ENCODE measurements around the gene PDXK.

Gene PDXK

DNA sequence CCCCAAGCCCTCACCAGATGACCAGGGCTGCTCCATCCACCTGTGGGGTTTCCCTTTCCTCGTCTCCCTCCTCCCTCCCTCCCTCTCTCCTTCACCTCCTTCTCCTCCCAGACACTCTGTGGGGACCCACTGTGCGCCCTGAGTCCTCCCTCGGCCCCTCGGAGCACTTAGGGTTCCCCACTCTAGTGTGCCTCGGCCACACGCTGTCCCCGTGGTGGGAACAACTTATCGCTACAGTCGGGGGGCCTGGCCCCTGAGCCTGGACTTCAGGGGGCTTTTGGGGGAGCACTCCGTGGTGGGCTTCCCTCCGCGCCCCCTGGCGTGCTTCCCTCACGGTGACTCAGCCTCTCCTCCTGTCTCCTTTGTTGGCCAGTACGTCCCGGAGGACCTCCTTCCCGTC, 29.7 kb downstream of the PDXK start:
- no peak for DNase-seq (ENCODE audit: low read depth)
- TF ChIP-seq, protein P1, sequence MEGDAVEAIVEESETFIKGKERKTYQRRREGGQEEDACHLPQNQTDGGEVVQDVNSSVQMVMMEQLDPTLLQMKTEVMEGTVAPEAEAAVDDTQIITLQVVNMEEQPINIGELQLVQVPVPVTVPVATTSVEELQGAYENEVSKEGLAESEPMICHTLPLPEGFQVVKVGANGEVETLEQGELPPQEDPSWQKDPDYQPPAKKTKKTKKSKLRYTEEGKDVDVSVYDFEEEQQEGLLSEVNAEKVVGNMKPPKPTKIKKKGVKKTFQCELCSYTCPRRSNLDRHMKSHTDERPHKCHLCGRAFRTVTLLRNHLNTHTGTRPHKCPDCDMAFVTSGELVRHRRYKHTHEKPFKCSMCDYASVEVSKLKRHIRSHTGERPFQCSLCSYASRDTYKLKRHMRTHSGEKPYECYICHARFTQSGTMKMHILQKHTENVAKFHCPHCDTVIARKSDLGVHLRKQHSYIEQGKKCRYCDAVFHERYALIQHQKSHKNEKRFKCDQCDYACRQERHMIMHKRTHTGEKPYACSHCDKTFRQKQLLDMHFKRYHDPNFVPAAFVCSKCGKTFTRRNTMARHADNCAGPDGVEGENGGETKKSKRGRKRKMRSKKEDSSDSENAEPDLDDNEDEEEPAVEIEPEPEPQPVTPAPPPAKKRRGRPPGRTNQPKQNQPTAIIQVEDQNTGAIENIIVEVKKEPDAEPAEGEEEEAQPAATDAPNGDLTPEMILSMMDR (conservative IDR thresholded peaks at IDR 0.05; ENCODE audit: low read depth, low read length) = no peak
- H3K4me3 ChIP-seq (ENCODE audit: low read length) = no peak overlapping the region

DNA sequence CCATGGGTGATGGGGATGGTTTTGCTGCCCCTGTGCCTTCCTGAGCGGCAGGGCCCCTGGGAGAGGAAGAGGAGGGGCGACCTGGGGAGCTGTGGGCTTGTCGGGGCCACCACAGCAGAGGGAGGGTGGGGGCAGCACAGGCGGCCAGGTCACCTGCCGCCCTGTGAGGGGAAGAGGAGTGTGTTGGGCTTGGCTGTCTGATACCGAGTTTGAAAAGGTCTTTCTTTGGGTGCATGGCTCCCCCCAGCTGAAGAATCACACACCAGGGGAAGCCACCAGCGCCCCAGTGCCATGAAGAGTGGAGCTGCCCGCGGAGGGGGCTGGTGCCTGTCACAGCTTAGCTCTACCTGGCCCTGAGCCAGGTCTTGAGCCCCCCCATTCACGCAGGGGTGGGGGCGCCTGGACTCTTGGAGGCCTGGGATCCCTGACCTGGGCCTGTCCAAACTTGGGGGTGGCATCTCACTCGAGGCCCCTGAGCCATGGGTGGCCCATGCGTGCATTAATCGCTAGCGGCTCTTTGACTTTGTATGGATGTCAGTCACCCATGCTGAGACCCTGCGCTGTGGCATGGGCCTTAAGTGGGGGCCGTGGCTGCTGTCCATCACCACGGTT, 30.8 kb downstream of the PDXK start:
- TF ChIP-seq, protein P1 (conservative IDR thresholded peaks at IDR 0.05; ENCODE audit: low read depth, low read length) = no peak
- no peak for DNase-seq (ENCODE audit: low read depth)
- no peak overlapping the region for H3K4me3 ChIP-seq (ENCODE audit: low read length)

DNA sequence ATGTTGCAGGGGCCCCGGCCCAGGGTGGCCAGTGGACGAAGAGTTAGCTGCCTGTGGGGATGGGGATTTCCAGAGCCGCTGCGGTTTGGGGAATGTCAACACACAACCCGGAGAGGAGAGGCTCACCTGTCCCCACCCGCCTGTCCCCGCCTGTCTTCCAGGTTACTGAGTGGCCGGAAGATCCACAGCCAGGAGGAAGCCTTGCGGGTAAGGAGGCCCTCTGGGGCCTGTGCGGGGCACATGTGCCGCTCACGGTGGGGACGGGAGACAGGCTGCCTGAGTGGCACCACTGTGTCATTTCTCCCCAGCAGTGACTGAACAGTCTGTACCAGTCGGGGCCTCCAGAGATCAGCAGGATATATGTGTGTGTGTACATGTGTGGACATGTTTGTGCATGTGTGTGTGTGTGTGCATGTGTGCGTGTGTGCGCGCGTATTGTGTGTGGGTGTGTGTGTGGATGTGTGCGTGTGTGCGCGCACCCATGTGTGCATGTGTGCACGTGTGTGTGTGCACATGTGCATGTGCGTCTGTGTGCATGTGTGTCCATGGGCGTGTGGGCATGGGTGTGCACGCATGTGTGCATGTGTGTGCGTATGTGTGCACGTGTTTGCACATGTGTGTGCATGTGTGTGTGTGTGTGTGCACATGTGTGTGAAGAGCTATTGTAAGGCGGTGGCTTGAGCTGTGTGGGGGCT, 31.6 kb downstream of the PDXK start:
- TF ChIP-seq, protein P1 (conservative IDR thresholded peaks at IDR 0.05; ENCODE audit: low read depth, low read length) = no peak
- no peak for DNase-seq (ENCODE audit: low read depth)
- H3K4me3 ChIP-seq (ENCODE audit: low read length) = no peak overlapping the region

DNA sequence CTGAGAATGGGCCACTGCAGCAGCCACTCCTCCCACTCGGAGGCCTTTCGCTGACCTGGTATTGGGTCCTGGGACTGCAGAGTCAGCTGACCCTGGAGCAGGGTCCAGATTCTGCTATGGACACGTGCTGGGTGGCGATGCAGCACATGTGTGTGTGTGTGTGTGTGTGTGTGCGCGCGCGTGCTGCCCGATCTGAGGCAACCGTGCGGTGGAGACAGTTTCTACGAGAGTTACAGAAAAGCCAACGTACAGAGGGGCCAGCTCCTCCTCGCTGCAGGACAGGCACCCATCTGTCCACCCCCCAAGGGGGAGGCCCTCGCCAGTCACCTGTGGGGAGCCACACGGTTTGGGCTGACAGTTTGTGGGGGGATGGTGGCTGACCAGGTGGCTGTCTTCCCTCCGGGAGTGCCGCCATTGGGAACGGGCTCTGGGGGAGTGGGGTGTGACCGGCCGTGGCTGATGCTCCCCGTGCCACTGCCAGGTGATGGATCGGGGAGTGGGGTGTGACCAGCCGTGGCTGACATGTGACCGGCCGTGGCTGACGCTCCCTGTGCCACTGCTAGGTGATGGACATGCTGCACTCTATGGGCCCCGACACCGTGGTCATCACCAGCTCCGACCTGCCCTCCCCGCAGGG, 33.1 kb downstream of the PDXK start:
- no peak overlapping the region for H3K4me3 ChIP-seq (ENCODE audit: low read length)
- DNase-seq (ENCODE audit: low read depth) = no peak
- TF ChIP-seq, protein P1 (conservative IDR thresholded peaks at IDR 0.05; ENCODE audit: low read depth, low read length) = no peak

DNA sequence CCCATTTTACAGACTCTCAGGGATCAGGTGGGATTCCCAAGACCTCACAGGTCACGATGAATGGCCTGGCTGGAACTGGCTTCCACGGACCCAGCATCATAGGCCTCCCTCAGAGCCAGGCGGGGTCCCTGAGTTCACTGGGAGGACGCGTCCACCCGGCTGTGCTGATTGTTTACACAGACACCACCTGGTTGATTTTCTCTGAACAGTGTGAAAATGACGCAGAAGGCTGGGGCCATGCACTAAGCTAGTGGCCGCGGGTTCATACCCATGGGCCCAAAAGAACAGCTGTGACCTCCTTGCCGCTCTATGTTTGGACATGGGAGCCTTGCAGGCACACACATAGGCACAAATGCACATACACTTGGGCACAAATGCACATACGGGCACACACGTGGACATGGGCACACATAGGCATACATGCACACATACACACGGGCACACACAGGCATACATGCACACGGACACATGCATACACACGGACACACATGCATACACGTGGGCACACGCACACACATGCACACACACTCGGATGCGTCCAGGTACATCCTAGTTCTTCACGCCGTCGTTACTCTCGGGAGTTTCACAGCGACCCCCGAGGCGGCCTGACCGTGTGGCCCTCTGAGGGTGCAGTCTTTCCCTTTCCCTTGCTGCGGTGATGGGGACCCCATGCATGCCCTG, 34.0 kb downstream of the PDXK start:
- TF ChIP-seq, protein P1 (conservative IDR thresholded peaks at IDR 0.05; ENCODE audit: low read depth, low read length) = no peak
- DNase-seq (ENCODE audit: low read depth) = no peak

DNA sequence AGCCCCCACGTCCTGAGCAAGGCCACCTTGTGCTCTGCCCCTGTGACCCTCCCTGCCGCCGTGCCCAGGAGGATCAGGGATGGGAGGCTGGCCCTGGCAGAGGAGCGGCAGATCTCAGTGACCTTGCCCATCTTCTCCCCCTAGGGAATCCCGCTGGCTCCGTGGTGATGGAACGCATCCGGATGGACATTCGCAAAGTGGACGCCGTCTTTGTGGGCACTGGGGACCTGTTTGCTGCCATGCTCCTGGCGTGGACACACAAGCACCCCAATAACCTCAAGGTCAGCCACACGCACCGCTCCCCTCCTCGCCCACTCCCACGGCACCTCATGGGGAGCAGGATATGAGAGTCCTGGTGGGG, 34.5 kb downstream of the PDXK start:
- DNase-seq (ENCODE audit: low read depth) = no peak
- TF ChIP-seq, protein P1 (conservative IDR thresholded peaks at IDR 0.05; ENCODE audit: low read depth, low read length) = no peak
- H3K4me3 ChIP-seq (ENCODE audit: low read length) = no peak overlapping the region

More for the DNA sequence above, 34.0 kb downstream of the PDXK start:
- no peak overlapping the region for H3K4me3 ChIP-seq (ENCODE audit: low read length)
